Prostate gland (tissue), 2 donors: ENCODE measurements around the gene CDC42BPB. TPM values are rescaled to one million over a fixed set of nuclear protein-coding genes. Genes with fewer than 3 reads are reported as not detected.

ENCODE experiments used
- DNase-seq: peaks from one replicate; pipeline ENCODE4 v3.0.0-alpha.2; 2019; ENCODE audit warnings: low spot score
- H3K27ac ChIP-seq, 2 donors: fragments of 200-600 bp; sonication (generic); 2 replicates each; pipeline ENCODE4 v1.5.1; 2017 to 2019
- H3K27me3 ChIP-seq: fragments of 200-600 bp; sonication (generic); replicated peaks from 2 replicates; pipeline ENCODE4 v1.5.1; 2019; ENCODE audit not compliant: insufficient read depth
- H3K36me3 ChIP-seq, 2 donors: fragments of 200-600 bp; sonication (generic); 1 replicate in 1 of 2; 2 replicates in 1 of 2; pipeline versions ENCODE4 v1.5.1 to v1.8.1; 2017 to 2019
- H3K4me1 ChIP-seq: fragments of 200-600 bp; sonication (generic); replicated peaks from 2 replicates; pipeline ENCODE4 v1.5.1; 2019
- H3K4me3 ChIP-seq, 2 donors: fragments of 200-600 bp; sonication (generic); 2 replicates each; pipeline ENCODE4 v1.5.1; 2017 to 2019
- H3K9me3 ChIP-seq: fragments of 200-600 bp; sonication (generic); 2 replicates; pipeline ENCODE4 v1.5.1; 2017
- CTCF ChIP-seq, 4 experiments: fragments of 200-600 bp in 2 of 4; fragments of 450-650 bp in 2 of 4; sonication (generic) in 2 of 4; IDR thresholded peaks; 1 replicate in 3 of 4; 2 replicates in 1 of 4; pipeline ENCODE4 v1.5.1; 2016 to 2019; ENCODE audit warnings: antibody characterized with exemption in 4 of 4, mild to moderate bottlenecking in 2 of 4, moderate library complexity in 2 of 4
- POLR2A ChIP-seq: fragments of 450-650 bp; IDR thresholded peaks from one replicate; pipeline ENCODE4 v1.6.1; 2016; ENCODE audit warnings: antibody characterized with exemption, mild to moderate bottlenecking
- POLR2AphosphoS5 ChIP-seq: sonication (generic); formaldehyde crosslinking; IDR thresholded peaks from one replicate; pipeline ENCODE4 v1.6.1; 2017; ENCODE audit warnings: antibody characterized with exemption
- WGBS: methylation state at CpG from one replicate; pipeline ENCODE4 v1.1.5; 2018; 5-methylcytosine and 5-hydroxymethylcytosine counted together
- intact Hi-C: fragments of 100-400 bp; cut with DNase I; formaldehyde crosslinking; loops from one replicate; pipeline ENCODE4 v1.14.2; 2022
- total RNA-seq, 2 donors: library from RNA; depleted of rRNA; stranded (reverse); fragments of >200 nt; gene quantifications; one replicate each; pipeline ENCODE4 v1.1.0, GENCODE V29; 2016

CDC42BPB gene
- total RNA-seq, 2 donors from 2014 or later, result 78.9 to 172 TPM

GRCh38 chr14:103013028-103013427 lies 44.3 kb downstream of the CDC42BPB start:
- Histone ChIP-seq H3K4me1 (peaks cover 2% of the 10 kb centered on the region), H3K27me3 (no peaks in the 10 kb centered on the region), H3K27ac (no peak overlapping the region), H3K4me3 (no peak overlapping the region), H3K36me3 (peaks cover 0 to 3% of the 10 kb centered on the region in 2 donors), H3K9me3 (no peaks in the 10 kb centered on the region)
- intact Hi-C loops, result no loop called here
- DNase-seq, result no peak
- TF ChIP-seq POLR2AphosphoS5 (no peak), POLR2A (no peak), CTCF (IDR thresholded peaks at IDR 0.05) (no peak)
- WGBS, result 95% methylated on average over 12 of the region's 12 CpGs

- H3K27ac ChIP-seq, result no peak overlapping the region
- H3K27me3 ChIP-seq, result no peaks in the 10 kb centered on the region
- no peak overlapping the region for H3K4me3 ChIP-seq
- no peak for TF ChIP-seq POLR2AphosphoS5
- no peak for TF ChIP-seq CTCF (IDR thresholded peaks at IDR 0.05)
- no peak for TF ChIP-seq POLR2A
- no peak for DNase-seq
- intact Hi-C loops, result no loop called here
- no peaks in the 10 kb centered on the region for H3K9me3 ChIP-seq
- WGBS, result 88% methylated on average over 2 of the region's 2 CpGs
- H3K4me1 ChIP-seq, result no peaks in the 10 kb centered on the region
- peaks cover 0 to 9% of the 10 kb centered on the region in 2 donors for H3K36me3 ChIP-seq
Observed at GRCh38 chr14:103009559-103009958, 47.8 kb downstream of the CDC42BPB start.

GRCh38 chr14:103008768-103009357 lies 48.5 kb downstream of the CDC42BPB start:
- Histone ChIP-seq H3K36me3 (peaks cover 0 to 9% of the 10 kb centered on the region in 2 donors), H3K4me1 (no peaks in the 10 kb centered on the region), H3K9me3 (no peaks in the 10 kb centered on the region), H3K4me3 (no peak overlapping the region), H3K27me3 (no peaks in the 10 kb centered on the region), H3K27ac (no peak overlapping the region)
- no peak for DNase-seq
- TF ChIP-seq POLR2AphosphoS5, result no peak
- TF ChIP-seq POLR2A, result no peak
- TF ChIP-seq CTCF (IDR thresholded peaks at IDR 0.05), result no peak
- 84% methylated on average over 15 of the region's 15 CpGs for WGBS
- intact Hi-C loops, result no loop called here

GRCh38 chr14:103008126-103008525 lies 49.2 kb downstream of the CDC42BPB start:
- intact Hi-C loops, result no loop called here
- H3K27ac ChIP-seq, result no peak overlapping the region
- no peak overlapping the region for H3K4me3 ChIP-seq
- peaks cover 0 to 9% of the 10 kb centered on the region in 2 donors for H3K36me3 ChIP-seq
- H3K9me3 ChIP-seq, result no peaks in the 10 kb centered on the region
- TF ChIP-seq POLR2A (no peak), POLR2AphosphoS5 (no peak), CTCF (IDR thresholded peaks at IDR 0.05) (no peak)
- DNase-seq, result no peak
- no peaks in the 10 kb centered on the region for H3K4me1 ChIP-seq
- H3K27me3 ChIP-seq, result no peaks in the 10 kb centered on the region
- 81% methylated on average over 10 of the region's 10 CpGs for WGBS

GRCh38 chr14:103007555-103007954 lies 49.8 kb downstream of the CDC42BPB start:
- TF ChIP-seq POLR2A (no peak), CTCF (IDR thresholded peaks at IDR 0.05) (no peak), POLR2AphosphoS5 (no peak)
- Histone ChIP-seq H3K4me1 (no peaks in the 10 kb centered on the region), H3K9me3 (no peaks in the 10 kb centered on the region), H3K36me3 (peaks cover 3 to 9% of the 10 kb centered on the region in 2 donors), H3K27ac (no peak overlapping the region), H3K27me3 (no peaks in the 10 kb centered on the region), H3K4me3 (no peak overlapping the region)
- no peak for DNase-seq
- WGBS, result 92% methylated on average over 14 of the region's 14 CpGs
- intact Hi-C loops, result no loop called here
